Gastrocnemius medialis (tissue), 4 donors: Measurements from ENCODE around the gene RNF26.

Experiments used
- POLR2A ChIP-seq, 2 donors: fragments of 450-650 bp; IDR thresholded peaks; one replicate each; pipeline ENCODE4 v1.6.1; 2017; ENCODE audit warnings: antibody characterized with exemption in 2 of 2, mild to moderate bottlenecking in 2 of 2, moderate library complexity in 2 of 2
- TF ChIP-seq, protein P1 (sequence below), 5 experiments: fragments of 450-650 bp in 3 of 5; fragments of 200-600 bp in 2 of 5; sonication (generic) in 2 of 5; IDR thresholded peaks in 4 of 5; conservative IDR thresholded peaks in 1 of 5; 1 replicate in 4 of 5; 2 replicates in 1 of 5; pipeline ENCODE4 v1.5.1; 2016 to 2019; ENCODE audit warnings: antibody characterized with exemption in 5 of 5, mild to moderate bottlenecking in 3 of 5, moderate library complexity in 3 of 5

DNA sequence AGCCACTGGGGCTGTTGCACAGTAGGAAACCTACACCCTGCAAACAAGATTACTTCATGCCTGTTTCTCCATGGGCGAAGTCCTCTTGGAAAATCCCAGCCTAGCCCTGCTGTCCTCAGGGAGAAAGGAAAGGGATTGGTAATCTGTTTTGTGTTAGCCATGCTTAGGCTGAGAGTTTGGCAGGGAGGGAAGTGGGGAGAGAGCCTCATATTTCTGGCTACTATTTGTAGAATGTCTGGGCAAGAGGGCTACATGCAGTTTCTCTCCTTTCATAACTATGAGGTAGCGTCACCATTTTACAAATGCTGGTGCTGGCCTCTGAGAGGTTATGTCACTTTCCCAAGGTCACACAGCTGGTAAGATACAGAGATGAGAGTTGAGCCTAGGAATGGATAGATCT is 12.9 kb downstream of the RNF26 start:
- TF ChIP-seq, protein P1, sequence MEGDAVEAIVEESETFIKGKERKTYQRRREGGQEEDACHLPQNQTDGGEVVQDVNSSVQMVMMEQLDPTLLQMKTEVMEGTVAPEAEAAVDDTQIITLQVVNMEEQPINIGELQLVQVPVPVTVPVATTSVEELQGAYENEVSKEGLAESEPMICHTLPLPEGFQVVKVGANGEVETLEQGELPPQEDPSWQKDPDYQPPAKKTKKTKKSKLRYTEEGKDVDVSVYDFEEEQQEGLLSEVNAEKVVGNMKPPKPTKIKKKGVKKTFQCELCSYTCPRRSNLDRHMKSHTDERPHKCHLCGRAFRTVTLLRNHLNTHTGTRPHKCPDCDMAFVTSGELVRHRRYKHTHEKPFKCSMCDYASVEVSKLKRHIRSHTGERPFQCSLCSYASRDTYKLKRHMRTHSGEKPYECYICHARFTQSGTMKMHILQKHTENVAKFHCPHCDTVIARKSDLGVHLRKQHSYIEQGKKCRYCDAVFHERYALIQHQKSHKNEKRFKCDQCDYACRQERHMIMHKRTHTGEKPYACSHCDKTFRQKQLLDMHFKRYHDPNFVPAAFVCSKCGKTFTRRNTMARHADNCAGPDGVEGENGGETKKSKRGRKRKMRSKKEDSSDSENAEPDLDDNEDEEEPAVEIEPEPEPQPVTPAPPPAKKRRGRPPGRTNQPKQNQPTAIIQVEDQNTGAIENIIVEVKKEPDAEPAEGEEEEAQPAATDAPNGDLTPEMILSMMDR (IDR thresholded peaks at IDR 0.05 in 4 of 5, conservative IDR thresholded peaks at IDR 0.05 in 1 of 5), result no peak
- no peak for TF ChIP-seq POLR2A (IDR thresholded peaks at IDR 0.05)
